ENCODE measurements around the gene PCDHGB1.

The PCDHGB1 gene

GRCh38 chr5:141363952-141364660, 14.2 kb downstream of the PCDHGB1 start, which contains the start of gene PCDHGA5:
TSS of gene PCDHGA5 (plus strand) at chr5:141364162. CDS start at chr5:141364331, 169 bp downstream.
- TF ChIP-seq ZFX (IDR thresholded peaks at IDR 0.05; ENCODE audit: borderline replicate concordance) (no peak), CTCF (IDR thresholded peaks at IDR 0.05) (no peak)
- no peak within 1 kb of the TSS for H3K27ac ChIP-seq

- no peak overlapping the region for H3K27ac ChIP-seq
- TF ChIP-seq CTCF (IDR thresholded peaks at IDR 0.05) (no peak), ZFX (IDR thresholded peaks at IDR 0.05; ENCODE audit: borderline replicate concordance) (no peak)
These were observed 16.4 kb downstream of the PCDHGB1 start for GRCh38 chr5:141366016-141366896.

- TF ChIP-seq CTCF (IDR thresholded peaks at IDR 0.05) (peak; percentile 45), ZFX (IDR thresholded peaks at IDR 0.05; ENCODE audit: borderline replicate concordance) (no peak)
- H3K27ac ChIP-seq, result no peak within 1 kb of the TSS
These were observed 20.3 kb downstream of the PCDHGB1 start, which contains the start of gene PCDHGB3 for GRCh38 chr5:141369994-141370848. TSS of gene PCDHGB3 (plus strand) at chr5:141370242. CDS start at chr5:141370395, 153 bp downstream.

- H3K27ac ChIP-seq, result no peak overlapping the region
- TF ChIP-seq ZFX (IDR thresholded peaks at IDR 0.05; ENCODE audit: borderline replicate concordance), result no peak
- no peak for TF ChIP-seq CTCF (IDR thresholded peaks at IDR 0.05)
These were observed 21.9 kb downstream of the PCDHGB1 start for GRCh38 chr5:141371572-141372475.

GRCh38 chr5:141373673-141374317, 23.9 kb downstream of the PCDHGB1 start, which contains the start of gene PCDHGA6:
TSS of gene PCDHGA6 (plus strand) at chr5:141373891. CDS start at chr5:141374084, 193 bp downstream.
- TF ChIP-seq CTCF (IDR thresholded peaks at IDR 0.05), result peak; percentile 80
- no peak for TF ChIP-seq ZFX (IDR thresholded peaks at IDR 0.05; ENCODE audit: borderline replicate concordance)
- H3K27ac ChIP-seq, result no peak within 1 kb of the TSS
